ENCODE data around the gene SMIM27. TPM values are rescaled to one million over a fixed set of nuclear protein-coding genes. Genes with fewer than 3 reads are reported as not detected.
A peak's percentile ranks its signal among the peaks of the same experiment; 100 is the strongest.

Gene SMIM27
- total and polyA plus RNA-seq, 9 of the 15 experiments (the other 6 are each of a cell fraction or from before 2014, with no cell fraction given), result 2.9 to 16.1 (median 7.9) TPM

GRCh38 chr9:32573821-32574220, 21.7 kb downstream of the SMIM27 start:
- in situ Hi-C loops (cut with MboI) (loop anchor here (25.0 kb wide), 1 partner anchor 663 kb away; the partner anchor contains the start of gene SPINK4), intact Hi-C loops (cut with micrococcal nuclease) (loop anchor here (2.0 to 5.0 kb wide), 3 partner anchors 21 to 137 kb away; partner anchors contain the start of genes RIGI, SMIM27 and TOPORS)
- TF ChIP-seq ZNF57 (CRISPR knock-in tag; IDR thresholded peaks at IDR 0.05) (no peak), ZBTB2 (IDR thresholded peaks at IDR 0.05) (no peak), NFE2 (IDR thresholded peaks at IDR 0.05; ENCODE audit: low read depth) (no peak), L3MBTL2 (IDR thresholded peaks at IDR 0.05) (no peak), ZBED1 (IDR thresholded peaks at IDR 0.05) (no peak), NR2C1 (IDR thresholded peaks at IDR 0.05) (no peak), NR2C1 (tag; IDR thresholded peaks at IDR 0.05) (no peak), NCOA6 (IDR thresholded peaks at IDR 0.05) (no peak), GTF2E2 (tag; IDR thresholded peaks at IDR 0.05) (no peak)
- TF ChIP-seq, protein P1, sequence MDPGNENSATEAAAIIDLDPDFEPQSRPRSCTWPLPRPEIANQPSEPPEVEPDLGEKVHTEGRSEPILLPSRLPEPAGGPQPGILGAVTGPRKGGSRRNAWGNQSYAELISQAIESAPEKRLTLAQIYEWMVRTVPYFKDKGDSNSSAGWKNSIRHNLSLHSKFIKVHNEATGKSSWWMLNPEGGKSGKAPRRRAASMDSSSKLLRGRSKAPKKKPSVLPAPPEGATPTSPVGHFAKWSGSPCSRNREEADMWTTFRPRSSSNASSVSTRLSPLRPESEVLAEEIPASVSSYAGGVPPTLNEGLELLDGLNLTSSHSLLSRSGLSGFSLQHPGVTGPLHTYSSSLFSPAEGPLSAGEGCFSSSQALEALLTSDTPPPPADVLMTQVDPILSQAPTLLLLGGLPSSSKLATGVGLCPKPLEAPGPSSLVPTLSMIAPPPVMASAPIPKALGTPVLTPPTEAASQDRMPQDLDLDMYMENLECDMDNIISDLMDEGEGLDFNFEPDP (CRISPR knock-in tag; IDR thresholded peaks at IDR 0.05), result no peak
- TF ChIP-seq, protein P2, sequence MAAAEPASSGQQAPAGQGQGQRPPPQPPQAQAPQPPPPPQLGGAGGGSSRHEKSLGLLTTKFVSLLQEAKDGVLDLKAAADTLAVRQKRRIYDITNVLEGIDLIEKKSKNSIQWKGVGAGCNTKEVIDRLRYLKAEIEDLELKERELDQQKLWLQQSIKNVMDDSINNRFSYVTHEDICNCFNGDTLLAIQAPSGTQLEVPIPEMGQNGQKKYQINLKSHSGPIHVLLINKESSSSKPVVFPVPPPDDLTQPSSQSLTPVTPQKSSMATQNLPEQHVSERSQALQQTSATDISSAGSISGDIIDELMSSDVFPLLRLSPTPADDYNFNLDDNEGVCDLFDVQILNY (CRISPR knock-in tag; IDR thresholded peaks at IDR 0.05), result no peak
- Histone ChIP-seq H3K4me3 (no peak overlapping the region), H2AFZ (ENCODE audit: low read depth, low read length) (peak overlapping the region; percentile 97), H3K9me3 (replicated peaks; ENCODE audit: control insufficient read depth, insufficient read depth, low read depth, low read length) (no peaks in the 10 kb centered on the region), H3K9me1 (ENCODE audit: control insufficient read depth, insufficient read depth, low read length) (no peaks in the 10 kb centered on the region), H3K4me2 (ENCODE audit: insufficient read depth, low read length) (peak overlapping the region; percentile 85; the same call in 1 of the 2 replicates), H3K9ac (ENCODE audit: insufficient read depth in 1 of 2, low read depth in 2 of 2, low read length in 2 of 2) (peak overlapping the region in 1 of 2 experiments; percentile 77; a peak in 2 of 4 replicates), H4K20me1 (replicated peaks; ENCODE audit: control insufficient read depth, insufficient read depth, low read length) (no peaks in the 10 kb centered on the region), H3K27me3 (ENCODE audit: control insufficient read depth in 2 of 2, insufficient read depth in 2 of 2, low read length in 2 of 2) (no peaks in the 10 kb centered on the region), H3K79me2 (ENCODE audit: control insufficient read depth, insufficient read depth, low read length) (peaks cover 34% of the 10 kb centered on the region), H3K27ac (ENCODE audit: extremely low read depth, low read depth, low read length) (no peak overlapping the region), H3K4me1 (replicated peaks in 1 of 2; ENCODE audit: control insufficient read depth in 2 of 2, insufficient read depth in 2 of 2, low read length in 2 of 2) (no peaks in the 10 kb centered on the region), H3K36me3 (ENCODE audit: control insufficient read depth, insufficient read depth, low read length) (peaks cover 16% of the 10 kb centered on the region; the same call in 2 of the 3 replicates)
- DNase-seq (ENCODE audit: extremely low read depth in 1 of 4, low spot score in 3 of 4) (no peak), FAIRE-seq (no peak), ATAC-seq (no peak)
- CTCF ChIA-PET (ENCODE audit: low intra/inter-chr PET ratio), result interaction anchor here (3.2 kb wide), 1 partner anchor 195 kb away, joined by 34 read pairs; no protein-coding TSS in a partner anchor
- BruUV-seq (replicated peaks), result no TSS peak
- POLR2A ChIA-PET, result interaction anchor here (0.7 kb wide), 2 partner anchors 184 to 195 kb away, joined by 3 to 4 read pairs; no protein-coding TSS in a partner anchor
- WGBS (ENCODE audit: insufficient coverage, low coverage, missing lambda C conversion rate), result 69% methylated on average over 7 of the region's 7 CpGs
